HL-60 (cell line): ENCODE measurements around the gene COPB1.

ENCODE experiments used
- DNase-seq, 2 experiments: peaks; one replicate each; pipeline ENCODE4 v3.0.0-alpha.2; 2010 to 2020; ENCODE audit warnings: low read depth in 1 of 2, low spot score in 1 of 2
- H3K27ac ChIP-seq: fragments of 250-450 bp; sonication (Bioruptor Pico); replicated peaks from 2 replicates; pipeline ENCODE4 v1.5.1; 2020; ENCODE audit warnings: mild to moderate bottlenecking, moderate library complexity
- H3K27me3 ChIP-seq: fragments of 250-450 bp; sonication (Bioruptor Pico); 2 replicates; pipeline ENCODE4 v1.5.1; 2021; ENCODE audit warnings: mild to moderate bottlenecking, moderate library complexity; ENCODE audit not compliant: insufficient read depth, poor library complexity, severe bottlenecking
- H3K4me3 ChIP-seq: replicated peaks from 2 replicates; pipeline ENCODE4 v1.5.1; 2011; ENCODE audit warnings: mild to moderate bottlenecking, control low read depth, low read length; ENCODE audit not compliant: insufficient read depth
- GABPA ChIP-seq: IDR thresholded peaks from 2 replicates; pipeline ENCODE4 v1.6.1; 2012; ENCODE audit warnings: low read depth
- POLR2AphosphoS5 ChIP-seq: IDR thresholded peaks from 2 replicates; pipeline ENCODE4 v1.6.1; 2012; ENCODE audit warnings: low read depth
- SPI1 ChIP-seq: IDR thresholded peaks from 2 replicates; pipeline ENCODE4 v1.6.1; 2012; ENCODE audit warnings: low read depth, mild to moderate bottlenecking, borderline replicate concordance
- TF ChIP-seq, protein P1 (sequence below): IDR thresholded peaks from one replicate; pipeline ENCODE4 v1.5.1; 2011; ENCODE audit warnings: low read length, control low read depth, inconsistent platforms; ENCODE audit not compliant: insufficient read depth
- TF ChIP-seq, protein P2 (sequence below): IDR thresholded peaks from 2 replicates; pipeline ENCODE4 v1.6.1; 2012; ENCODE audit warnings: low read depth; ENCODE audit not compliant: insufficient replicate concordance

COPB1 gene

DNA sequence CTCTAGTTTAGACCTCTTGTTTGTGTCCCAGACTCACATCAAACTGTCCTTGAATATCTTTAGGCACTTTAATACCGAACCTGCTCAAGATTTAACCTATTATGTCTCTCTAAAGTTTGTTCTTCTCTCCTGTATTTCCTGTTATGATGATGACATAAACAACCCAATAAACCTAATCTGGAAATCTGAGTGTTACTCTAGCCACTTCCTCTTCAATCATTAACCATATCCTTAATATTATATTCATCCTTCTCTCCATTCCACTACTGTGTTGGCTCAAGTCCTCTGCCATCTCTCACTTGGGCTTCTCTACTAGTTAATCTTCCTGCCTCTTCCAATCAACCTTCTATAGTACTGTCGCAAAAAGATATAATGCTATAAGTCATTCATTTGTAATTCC lies 36.0 kb downstream of the COPB1 start:
- no peak for DNase-seq
- Histone ChIP-seq H3K4me3 (no peak overlapping the region), H3K27me3 (no peaks in the 10 kb centered on the region), H3K27ac (no peak overlapping the region)
- no peak for TF ChIP-seq GABPA
- no peak for TF ChIP-seq SPI1
- no peak for TF ChIP-seq POLR2AphosphoS5
- TF ChIP-seq, protein P1, sequence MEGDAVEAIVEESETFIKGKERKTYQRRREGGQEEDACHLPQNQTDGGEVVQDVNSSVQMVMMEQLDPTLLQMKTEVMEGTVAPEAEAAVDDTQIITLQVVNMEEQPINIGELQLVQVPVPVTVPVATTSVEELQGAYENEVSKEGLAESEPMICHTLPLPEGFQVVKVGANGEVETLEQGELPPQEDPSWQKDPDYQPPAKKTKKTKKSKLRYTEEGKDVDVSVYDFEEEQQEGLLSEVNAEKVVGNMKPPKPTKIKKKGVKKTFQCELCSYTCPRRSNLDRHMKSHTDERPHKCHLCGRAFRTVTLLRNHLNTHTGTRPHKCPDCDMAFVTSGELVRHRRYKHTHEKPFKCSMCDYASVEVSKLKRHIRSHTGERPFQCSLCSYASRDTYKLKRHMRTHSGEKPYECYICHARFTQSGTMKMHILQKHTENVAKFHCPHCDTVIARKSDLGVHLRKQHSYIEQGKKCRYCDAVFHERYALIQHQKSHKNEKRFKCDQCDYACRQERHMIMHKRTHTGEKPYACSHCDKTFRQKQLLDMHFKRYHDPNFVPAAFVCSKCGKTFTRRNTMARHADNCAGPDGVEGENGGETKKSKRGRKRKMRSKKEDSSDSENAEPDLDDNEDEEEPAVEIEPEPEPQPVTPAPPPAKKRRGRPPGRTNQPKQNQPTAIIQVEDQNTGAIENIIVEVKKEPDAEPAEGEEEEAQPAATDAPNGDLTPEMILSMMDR = no peak
- TF ChIP-seq, protein P2, sequence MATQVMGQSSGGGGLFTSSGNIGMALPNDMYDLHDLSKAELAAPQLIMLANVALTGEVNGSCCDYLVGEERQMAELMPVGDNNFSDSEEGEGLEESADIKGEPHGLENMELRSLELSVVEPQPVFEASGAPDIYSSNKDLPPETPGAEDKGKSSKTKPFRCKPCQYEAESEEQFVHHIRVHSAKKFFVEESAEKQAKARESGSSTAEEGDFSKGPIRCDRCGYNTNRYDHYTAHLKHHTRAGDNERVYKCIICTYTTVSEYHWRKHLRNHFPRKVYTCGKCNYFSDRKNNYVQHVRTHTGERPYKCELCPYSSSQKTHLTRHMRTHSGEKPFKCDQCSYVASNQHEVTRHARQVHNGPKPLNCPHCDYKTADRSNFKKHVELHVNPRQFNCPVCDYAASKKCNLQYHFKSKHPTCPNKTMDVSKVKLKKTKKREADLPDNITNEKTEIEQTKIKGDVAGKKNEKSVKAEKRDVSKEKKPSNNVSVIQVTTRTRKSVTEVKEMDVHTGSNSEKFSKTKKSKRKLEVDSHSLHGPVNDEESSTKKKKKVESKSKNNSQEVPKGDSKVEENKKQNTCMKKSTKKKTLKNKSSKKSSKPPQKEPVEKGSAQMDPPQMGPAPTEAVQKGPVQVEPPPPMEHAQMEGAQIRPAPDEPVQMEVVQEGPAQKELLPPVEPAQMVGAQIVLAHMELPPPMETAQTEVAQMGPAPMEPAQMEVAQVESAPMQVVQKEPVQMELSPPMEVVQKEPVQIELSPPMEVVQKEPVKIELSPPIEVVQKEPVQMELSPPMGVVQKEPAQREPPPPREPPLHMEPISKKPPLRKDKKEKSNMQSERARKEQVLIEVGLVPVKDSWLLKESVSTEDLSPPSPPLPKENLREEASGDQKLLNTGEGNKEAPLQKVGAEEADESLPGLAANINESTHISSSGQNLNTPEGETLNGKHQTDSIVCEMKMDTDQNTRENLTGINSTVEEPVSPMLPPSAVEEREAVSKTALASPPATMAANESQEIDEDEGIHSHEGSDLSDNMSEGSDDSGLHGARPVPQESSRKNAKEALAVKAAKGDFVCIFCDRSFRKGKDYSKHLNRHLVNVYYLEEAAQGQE = no peak

DNA sequence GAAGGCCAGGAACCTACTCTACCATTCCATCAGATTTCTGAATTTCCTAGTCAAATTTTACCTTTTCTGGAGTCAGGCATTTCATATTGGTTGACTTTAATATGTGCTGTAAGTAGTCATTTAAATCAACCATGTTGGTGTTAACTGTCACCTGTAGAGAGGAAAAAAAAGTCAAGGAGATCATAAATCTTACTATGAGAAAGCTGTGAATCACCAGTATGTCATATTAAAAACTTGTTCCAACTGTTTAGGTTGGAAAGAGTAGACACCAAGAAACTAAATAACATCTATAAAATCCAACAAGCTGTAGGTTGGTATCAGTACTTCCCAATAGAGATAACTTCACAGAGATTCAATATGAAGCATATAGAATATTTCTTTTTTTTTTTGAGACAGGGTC lies 39.5 kb downstream of the COPB1 start:
- no peak overlapping the region for H3K27ac ChIP-seq
- no peak for TF ChIP-seq SPI1
- no peak for TF ChIP-seq GABPA
- TF ChIP-seq, protein P1 = no peak
- TF ChIP-seq, protein P2 = no peak
- no peak overlapping the region for H3K4me3 ChIP-seq
- no peaks in the 10 kb centered on the region for H3K27me3 ChIP-seq
- DNase-seq = no peak

GRCh38 chr11:14458377-14458776 lies 41.2 kb downstream of the COPB1 start:
- DNase-seq = no peak
- TF ChIP-seq POLR2AphosphoS5 = no peak
- TF ChIP-seq, protein P2 = no peak
- TF ChIP-seq, protein P1 = no peak
- no peak for TF ChIP-seq SPI1
- TF ChIP-seq GABPA = no peak
- H3K27me3 ChIP-seq = no peaks in the 10 kb centered on the region
- H3K27ac ChIP-seq = no peak overlapping the region
- H3K4me3 ChIP-seq = no peak overlapping the region
